CD14-positive monocyte (primary cell): ENCODE data around the gene LIMS4. TPM values are rescaled to one million over a fixed set of nuclear protein-coding genes. Genes with fewer than 3 reads are reported as not detected.
"Not testable (repeated sequence)": the region's sequence is repeated elsewhere in the genome, so short reads cannot be mapped to it uniquely, and the experiment has no call there.

Experiments
- DNase-seq, 3 donors: peaks; one replicate each; pipeline ENCODE4 v3.0.0-alpha.2; 2011 to 2022
- H2AFZ ChIP-seq: 2 replicates; pipeline ENCODE4 v1.6.0; 2012; ENCODE audit warnings: mild to moderate bottlenecking, low read depth, low read length, inconsistent platforms; ENCODE audit not compliant: insufficient read depth, poor library complexity, severe bottlenecking
- H3K27ac ChIP-seq, 2 donors: 1 replicate in 1 of 2; 2 replicates in 1 of 2; pipeline ENCODE4 v1.5.1; 2012 to 2013; ENCODE audit warnings: low read length in 2 of 2, control low read depth in 1 of 2, inconsistent platforms in 1 of 2, low read depth in 1 of 2, mild to moderate bottlenecking in 1 of 2
- H3K27me3 ChIP-seq, 2 donors: one replicate each; pipeline versions ENCODE4 v1.6.0 to v1.6.1; 2011 to 2013; ENCODE audit warnings: low read length in 2 of 2; ENCODE audit not compliant: control insufficient read depth in 2 of 2, insufficient read depth in 2 of 2
- H3K36me3 ChIP-seq, 2 donors: replicated peaks in 1 of 2; 1 replicate in 1 of 2; 2 replicates in 1 of 2; pipeline versions ENCODE4 v1.5.1 to v1.6.1; 2012 to 2013; ENCODE audit warnings: low read length in 2 of 2, control low read depth in 1 of 2, inconsistent platforms in 1 of 2, mild to moderate bottlenecking in 1 of 2; ENCODE audit not compliant: insufficient read depth in 2 of 2, control insufficient read depth in 1 of 2
- H3K4me1 ChIP-seq, 2 donors: 1 replicate in 1 of 2; 2 replicates in 1 of 2; pipeline versions ENCODE4 v1.5.1 to v1.6.1; 2012 to 2013; ENCODE audit warnings: low read length in 2 of 2, control low read depth in 1 of 2, inconsistent platforms in 1 of 2, mild to moderate bottlenecking in 1 of 2, moderate library complexity in 1 of 2; ENCODE audit not compliant: insufficient read depth in 2 of 2, control insufficient read depth in 1 of 2
- H3K4me2 ChIP-seq: replicated peaks from 2 replicates; pipeline ENCODE3; 2012; ENCODE audit warnings: low read length, moderate library complexity, mild to moderate bottlenecking; ENCODE audit not compliant: poor library complexity, severe bottlenecking; ENCODE audit errors: extremely low read depth
- H3K4me3 ChIP-seq, 3 experiments: fragments of 200-600 bp in 1 of 3; sonication (generic) in 1 of 3; replicated peaks in 1 of 3; 1 replicate in 2 of 3; 2 replicates in 1 of 3; pipeline ENCODE4 v1.5.1; 2011 to 2013; ENCODE audit warnings: low read length in 3 of 3, mild to moderate bottlenecking in 3 of 3, control low read depth in 2 of 3, low read depth in 2 of 3, inconsistent platforms in 1 of 3, moderate library complexity in 1 of 3
- H3K79me2 ChIP-seq: 2 replicates; pipeline ENCODE4 v1.6.0; 2012; ENCODE audit warnings: mild to moderate bottlenecking, control low read depth, inconsistent platforms, low read length, moderate library complexity; ENCODE audit not compliant: insufficient read depth
- H3K9ac ChIP-seq: 2 replicates; pipeline ENCODE4 v1.6.0; 2017; ENCODE audit warnings: low read length, mild to moderate bottlenecking; ENCODE audit not compliant: insufficient read depth, poor library complexity, severe bottlenecking
- H3K9me3 ChIP-seq, 2 donors: replicated peaks in 1 of 2; 1 replicate in 1 of 2; 2 replicates in 1 of 2; pipeline versions ENCODE4 v1.5.1 to v1.6.1; 2012 to 2013; ENCODE audit warnings: low read length in 2 of 2, control low read depth in 1 of 2; ENCODE audit not compliant: control insufficient read depth in 1 of 2, insufficient read depth in 1 of 2
- H4K20me1 ChIP-seq: 2 replicates; pipeline ENCODE4 v1.6.0; 2012; ENCODE audit warnings: mild to moderate bottlenecking, low read length, control low read depth, moderate library complexity; ENCODE audit not compliant: insufficient read depth
- H3K27ac Mint-ChIP-seq, 7 donors: one replicate each; pipeline ENCODE4 v1.8.0; 2020; ENCODE audit warnings: mild to moderate bottlenecking in 7 of 7, mixed read lengths in 7 of 7, moderate library complexity in 6 of 7, inconsistent platforms in 2 of 7
- H3K27me3 Mint-ChIP-seq, 3 donors: one replicate each; pipeline ENCODE4 v1.8.0; 2021 to 2022; ENCODE audit warnings: low read depth in 3 of 3, mild to moderate bottlenecking in 3 of 3, mixed read lengths in 3 of 3, moderate library complexity in 3 of 3, inconsistent platforms in 1 of 3
- H3K36me3 Mint-ChIP-seq, 2 donors: one replicate each; pipeline ENCODE4 v1.8.0; 2020; ENCODE audit warnings: mixed read lengths in 2 of 2, inconsistent platforms in 1 of 2, mild to moderate bottlenecking in 1 of 2
- H3K4me1 Mint-ChIP-seq: one replicate; pipeline ENCODE4 v1.8.0; 2020; ENCODE audit warnings: mild to moderate bottlenecking, mixed read lengths
- H3K4me3 Mint-ChIP-seq, 2 donors: one replicate each; pipeline ENCODE4 v1.8.0; 2020; ENCODE audit warnings: mild to moderate bottlenecking in 2 of 2, mixed read lengths in 2 of 2, moderate library complexity in 1 of 2
- H3K9me3 Mint-ChIP-seq, 7 donors: one replicate each; pipeline ENCODE4 v1.8.0; 2020 to 2022; ENCODE audit warnings: mixed read lengths in 7 of 7, mild to moderate bottlenecking in 6 of 7, moderate library complexity in 6 of 7, inconsistent platforms in 2 of 7
- WGBS: methylation state at CpG from one replicate; pipeline ENCODE4 v1.1.5; 2013; ENCODE audit warnings: missing lambda C conversion rate; ENCODE audit not compliant: insufficient coverage; 5-methylcytosine and 5-hydroxymethylcytosine counted together
- intact Hi-C, 2 donors: fragments of 100-400 bp; cut with micrococcal nuclease; formaldehyde crosslinking; loops; one replicate each; pipeline versions ENCODE4 v1.15.0 to v1.15.1; 2023
- polyA plus RNA-seq, 3 donors: library from polyadenylated mRNA; depleted of rRNA in 1 of 3; unstranded in 2 of 3; stranded (reverse) in 1 of 3; fragments of 300-500 nt in 2 of 3; fragments of >200 nt in 1 of 3; fragmentation: Illumina TruSeq in 2 of 3; gene quantifications; 1 replicate in 2 of 3; 2 replicates in 1 of 3; pipeline ENCODE4 v1.2.3, GENCODE V29; 2012 to 2021

Gene LIMS4
- polyA plus RNA-seq, 3 donors, result 0.51 to 5.1 (median 5.1) TPM

DNA sequence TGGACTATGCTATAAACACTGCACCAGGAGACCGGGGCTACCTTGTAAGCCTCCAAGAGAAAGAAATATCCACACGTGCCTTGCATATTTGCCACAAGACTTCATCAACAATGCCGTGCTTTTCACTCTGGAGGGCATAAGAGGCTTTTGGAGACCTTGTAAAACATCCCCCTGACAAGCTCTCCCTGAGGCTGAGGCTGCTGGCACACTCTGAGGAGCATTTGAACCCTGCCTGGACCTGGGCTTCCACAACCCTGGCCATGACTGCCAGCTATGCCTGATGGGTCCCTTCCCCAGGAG is 393 bp upstream of the LIMS4 start:
- H3K9me3 ChIP-seq, H3K9me3 Mint-ChIP-seq, H3K79me2 ChIP-seq, H2AFZ ChIP-seq, H3K4me3 Mint-ChIP-seq, intact Hi-C loops, H3K4me3 ChIP-seq, H4K20me1 ChIP-seq, H3K27me3 ChIP-seq, DNase-seq, H3K4me1 Mint-ChIP-seq, H3K27ac Mint-ChIP-seq, H3K27me3 Mint-ChIP-seq, H3K36me3 Mint-ChIP-seq, H3K9ac ChIP-seq, H3K36me3 ChIP-seq, H3K4me2 ChIP-seq, H3K27ac ChIP-seq, H3K4me1 ChIP-seq: not testable (repeated sequence)
- no CpG with 5 or more reads among the region's 3 CpGs for WGBS

DNA sequence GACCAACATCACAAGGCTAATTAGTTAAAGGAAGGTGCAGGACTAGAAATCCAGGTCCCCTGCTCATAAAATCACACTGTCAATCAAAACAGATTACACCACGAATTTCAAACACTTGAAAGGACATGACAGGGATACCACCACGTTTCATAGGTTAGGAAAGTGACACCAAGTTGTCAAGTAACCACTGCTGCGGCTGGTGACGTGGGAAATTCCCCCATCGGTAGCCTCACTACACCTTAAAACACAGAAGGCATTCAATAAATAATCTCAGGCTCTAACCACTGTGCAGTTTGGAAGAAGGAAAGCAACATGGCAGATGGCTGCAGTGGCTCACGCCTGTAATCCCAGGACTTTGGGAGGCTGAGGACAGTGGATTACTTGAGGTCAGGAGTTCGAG is 3.7 kb downstream of the LIMS4 start:
- H2AFZ ChIP-seq, H3K27ac Mint-ChIP-seq, H4K20me1 ChIP-seq, intact Hi-C loops, H3K4me1 ChIP-seq, H3K27ac ChIP-seq, H3K36me3 Mint-ChIP-seq, H3K4me3 Mint-ChIP-seq, H3K9me3 ChIP-seq, H3K4me3 ChIP-seq, H3K27me3 Mint-ChIP-seq, DNase-seq, H3K9ac ChIP-seq, H3K79me2 ChIP-seq, H3K27me3 ChIP-seq, H3K9me3 Mint-ChIP-seq, H3K4me1 Mint-ChIP-seq, H3K36me3 ChIP-seq, H3K4me2 ChIP-seq: not testable (repeated sequence)
- no CpG with 5 or more reads among the region's 7 CpGs for WGBS

DNA sequence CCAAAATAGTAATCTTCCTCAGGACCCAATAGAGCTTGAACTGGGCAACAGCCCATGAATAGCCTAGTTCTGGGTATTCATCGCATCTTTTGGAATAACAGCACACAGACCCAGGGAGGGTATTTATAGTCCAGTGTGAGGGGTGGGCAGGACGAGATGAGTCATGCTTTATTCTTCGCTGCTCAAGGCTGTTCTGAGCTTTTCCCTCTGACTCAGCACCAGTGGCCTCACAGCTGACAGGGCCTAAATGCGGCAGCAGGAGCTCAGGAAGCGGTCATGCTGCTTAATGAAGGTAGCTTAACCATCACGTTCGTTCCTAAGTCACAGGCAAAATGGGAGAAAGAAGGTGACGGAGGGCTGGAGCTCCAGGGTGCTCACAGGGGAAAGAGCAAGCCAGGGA is 7.3 kb downstream of the LIMS4 start:
- H3K27ac Mint-ChIP-seq, DNase-seq, intact Hi-C loops, H4K20me1 ChIP-seq, H3K4me3 Mint-ChIP-seq, H3K36me3 ChIP-seq, H3K4me2 ChIP-seq, H3K36me3 Mint-ChIP-seq, H3K27ac ChIP-seq, H3K27me3 Mint-ChIP-seq, H3K79me2 ChIP-seq, H3K27me3 ChIP-seq, H3K4me1 ChIP-seq, H3K9ac ChIP-seq, H3K9me3 Mint-ChIP-seq, H3K4me1 Mint-ChIP-seq, H3K9me3 ChIP-seq, H3K4me3 ChIP-seq, H2AFZ ChIP-seq: not testable (repeated sequence)
- no CpG with 5 or more reads among the region's 8 CpGs for WGBS

DNA sequence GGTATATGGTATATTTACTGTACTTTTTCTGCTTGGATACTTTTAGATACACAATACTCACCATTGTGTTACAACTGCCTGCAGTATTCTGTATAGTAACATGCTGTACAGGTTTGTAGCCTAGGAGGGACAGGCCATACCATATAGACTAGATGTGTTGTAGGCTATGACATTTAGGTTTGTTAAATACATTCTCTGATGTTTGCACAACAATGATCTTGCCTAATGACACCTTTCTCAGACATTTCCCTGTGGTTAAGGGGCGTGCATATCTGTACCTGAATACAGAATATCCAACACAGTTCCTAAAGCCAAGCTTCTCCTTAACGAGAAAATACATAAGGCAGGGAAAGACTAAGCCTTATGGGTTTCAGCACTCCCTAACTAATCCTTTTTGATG is 10.2 kb downstream of the LIMS4 start:
- intact Hi-C loops, result not testable (repeated sequence)

DNA sequence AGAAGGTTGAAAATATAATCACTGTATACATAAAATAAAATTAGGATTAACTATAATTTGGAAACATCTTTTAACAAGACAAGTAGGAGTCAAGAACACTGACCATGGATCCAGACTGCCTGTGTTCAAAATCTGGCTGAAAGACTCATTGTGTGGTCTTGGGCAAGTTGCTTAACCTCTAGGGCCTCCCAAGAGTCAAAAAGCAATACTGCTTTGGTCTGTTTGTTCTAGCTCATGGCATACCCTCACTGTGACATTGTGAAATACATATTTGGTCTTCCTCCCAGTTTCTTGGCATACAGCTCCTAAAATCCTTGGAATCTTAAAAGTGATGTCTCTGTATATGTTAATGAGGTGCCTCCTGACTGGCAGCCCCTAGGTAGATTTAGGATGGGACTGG is 12.3 kb downstream of the LIMS4 start:
- intact Hi-C loops, H3K4me1 Mint-ChIP-seq, H3K27ac Mint-ChIP-seq, H3K4me1 ChIP-seq, H3K4me3 Mint-ChIP-seq, H2AFZ ChIP-seq, H3K4me3 ChIP-seq, DNase-seq, H3K27me3 Mint-ChIP-seq, H3K4me2 ChIP-seq, H3K27me3 ChIP-seq, H3K36me3 ChIP-seq, H4K20me1 ChIP-seq, H3K9me3 Mint-ChIP-seq, H3K9me3 ChIP-seq, H3K27ac ChIP-seq, H3K79me2 ChIP-seq, H3K9ac ChIP-seq, H3K36me3 Mint-ChIP-seq: not testable (repeated sequence)

More for the DNA sequence above, 10.2 kb downstream of the LIMS4 start:
- H3K9me3 ChIP-seq, H3K27ac Mint-ChIP-seq, H2AFZ ChIP-seq, H3K79me2 ChIP-seq, H3K9ac ChIP-seq, H3K4me1 Mint-ChIP-seq, H3K36me3 ChIP-seq, H3K4me2 ChIP-seq, H3K27ac ChIP-seq, H3K27me3 Mint-ChIP-seq, H3K4me1 ChIP-seq, H4K20me1 ChIP-seq, H3K36me3 Mint-ChIP-seq, DNase-seq, H3K27me3 ChIP-seq, H3K4me3 ChIP-seq, H3K9me3 Mint-ChIP-seq, H3K4me3 Mint-ChIP-seq: not testable (repeated sequence)
- no CpG with 5 or more reads among the region's 2 CpGs for WGBS
